Measurements from ENCODE around the gene MED29.

MED29 gene

GRCh38 chr19:39398297-39398864, 7.2 kb downstream of the MED29 start:
- DNase-seq (ENCODE audit: low read depth) = peak; percentile 82

GRCh38 chr19:39399668-39400050, 8.5 kb downstream of the MED29 start:
- DNase-seq (ENCODE audit: low read depth) = no peak

- no peak for DNase-seq (ENCODE audit: low read depth)
Observed at GRCh38 chr19:39400061-39400460, 8.9 kb downstream of the MED29 start.

- no peak for DNase-seq (ENCODE audit: low read depth)
Observed at GRCh38 chr19:39401070-39401548, 9.9 kb downstream of the MED29 start.

- DNase-seq (ENCODE audit: low read depth) = no peak
Observed at GRCh38 chr19:39401549-39402345, 10.6 kb downstream of the MED29 start.

- peak; percentile 85 for DNase-seq (ENCODE audit: low read depth)
Observed at GRCh38 chr19:39402346-39403300, 11.4 kb downstream of the MED29 start.

- DNase-seq (ENCODE audit: low read depth) = peak; percentile 100
Observed at GRCh38 chr19:39403331-39404312, 12.4 kb downstream of the MED29 start.

GRCh38 chr19:39405261-39405957, 14.2 kb downstream of the MED29 start:
- DNase-seq (ENCODE audit: low read depth) = no peak

GRCh38 chr19:39405958-39406655, 14.9 kb downstream of the MED29 start:
- DNase-seq (ENCODE audit: low read depth) = no peak

- peak; percentile 76 for DNase-seq (ENCODE audit: low read depth)
Observed at GRCh38 chr19:39406656-39407409, 15.7 kb downstream of the MED29 start, which contains the start of gene ZFP36. Gene ZFP36 (plus strand): TSS chr19:39406847. CDS start chr19:39406905, 58 bp downstream.

- DNase-seq (ENCODE audit: low read depth) = no peak
Observed at GRCh38 chr19:39407410-39407659, 16.2 kb downstream of the MED29 start.

GRCh38 chr19:39407660-39408391, 16.6 kb downstream of the MED29 start:
- DNase-seq (ENCODE audit: low read depth) = no peak

GRCh38 chr19:39408392-39409207, 17.4 kb downstream of the MED29 start:
- no peak for DNase-seq (ENCODE audit: low read depth)

- no peak for DNase-seq (ENCODE audit: low read depth)
Observed at GRCh38 chr19:39409208-39410016, 18.2 kb downstream of the MED29 start.

- no peak for DNase-seq (ENCODE audit: low read depth)
Observed at GRCh38 chr19:39410017-39410830, 19.0 kb downstream of the MED29 start.

GRCh38 chr19:39410831-39411080, 19.6 kb downstream of the MED29 start:
- no peak for DNase-seq (ENCODE audit: low read depth)
